K562 (cell line): ENCODE results near the gene DAPL1. TPM values are rescaled to one million over a fixed set of nuclear protein-coding genes. Genes with fewer than 3 reads are reported as not detected.
"Not testable (repeated sequence)": the region's sequence is repeated elsewhere in the genome, so short reads cannot be mapped to it uniquely, and the experiment has no call there.

Source experiments
- ATAC-seq: fragments of 200-7000 bp; cut with Tn5 transposase; 3 replicates; pipeline ENCODE4 v1.9.1; 2020; ENCODE audit warnings: moderate library complexity
- BruUV-seq: library from RNA; stranded (reverse); fragments of 400-500 nt; replicated peaks from 2 replicates; lab custom pipeline; 2021; lab: Mats Ljungman, UMichigan
- CTCF ChIA-PET: fragments of 300-600 bp; formaldehyde crosslinking; extraction: SDS; loops from one replicate; lab custom pipeline; 2021; ENCODE audit warnings: low intra/inter-chr PET ratio; lab: Yijun Ruan, JAX
- POLR2A ChIA-PET: fragments of 300-600, 350-650 bp; sonication (Branson Sonifier 250); formaldehyde crosslinking; extraction: SDS; loops from one replicate; lab custom pipeline; 2021; ENCODE audit warnings: antibody characterized with exemption, inconsistent platforms; lab: Yijun Ruan, JAX
- DNase-seq, 4 experiments: peaks; one replicate each; pipeline versions ENCODE4 v3.0.0 to v3.0.0-alpha.2; 2011 to 2018; ENCODE audit warnings: low spot score in 3 of 4, mixed read lengths in 3 of 4; ENCODE audit errors: extremely low read depth in 1 of 4
- FAIRE-seq: peaks from 2 replicates; lab custom pipeline; 2011; peaks lifted over from hg19 to GRCh38; lab: Jason Lieb, UNC
- H2AFZ ChIP-seq: 2 replicates; pipeline ENCODE4 v1.6.0; 2011; ENCODE audit warnings: low read depth, low read length, control low read depth, inconsistent platforms
- H3K27ac ChIP-seq: fragments of 200-600 bp; 3 replicates; pipeline ENCODE4 v1.8.0; 2011; ENCODE audit warnings: low read depth, mild to moderate bottlenecking, control low read depth, inconsistent platforms, low read length, moderate library complexity, mixed read lengths; ENCODE audit errors: extremely low read depth
- H3K27me3 ChIP-seq, 2 experiments: fragments of 300-600 bp in 1 of 2; 2 replicates in 1 of 2; 3 replicates in 1 of 2; pipeline versions ENCODE4 v1.6.0 to v1.8.0; 2011; ENCODE audit warnings: inconsistent platforms in 2 of 2, low read length in 2 of 2, mild to moderate bottlenecking in 1 of 2, mixed read lengths in 1 of 2, moderate library complexity in 1 of 2; ENCODE audit not compliant: control insufficient read depth in 2 of 2, insufficient read depth in 2 of 2
- H3K36me3 ChIP-seq: fragments of 300-600 bp; 3 replicates; pipeline ENCODE4 v1.8.0; 2011; ENCODE audit warnings: mild to moderate bottlenecking, low read length, inconsistent platforms; ENCODE audit not compliant: control insufficient read depth, insufficient read depth
- H3K4me1 ChIP-seq, 2 experiments: fragments of 200-600 bp in 1 of 2; replicated peaks in 1 of 2; 2 replicates in 1 of 2; 3 replicates in 1 of 2; pipeline versions ENCODE4 v1.5.1 to v1.8.0; 2011; ENCODE audit warnings: inconsistent platforms in 2 of 2, low read length in 2 of 2, mild to moderate bottlenecking in 1 of 2, mixed read lengths in 1 of 2, moderate library complexity in 1 of 2; ENCODE audit not compliant: control insufficient read depth in 2 of 2, insufficient read depth in 2 of 2
- H3K4me2 ChIP-seq: 2 replicates; pipeline ENCODE4 v1.6.1; 2011; ENCODE audit warnings: low read length, control low read depth, inconsistent platforms, mixed read lengths; ENCODE audit not compliant: insufficient read depth
- H3K4me3 ChIP-seq: fragments of 200-600 bp; sonication (generic), shearing (Covaris generic); 2 replicates; pipeline ENCODE4 v1.5.1; 2016; ENCODE audit warnings: control low read depth, inconsistent platforms
- H3K79me2 ChIP-seq: fragments of 200-600 bp; 3 replicates; pipeline ENCODE4 v1.8.0; 2011; ENCODE audit warnings: low read length, inconsistent platforms; ENCODE audit not compliant: control insufficient read depth, insufficient read depth
- H3K9ac ChIP-seq, 2 experiments: 2 replicates each; pipeline versions ENCODE4 v1.6.0 to v1.6.1; 2011; ENCODE audit warnings: low read depth in 2 of 2, low read length in 2 of 2, control low read depth in 1 of 2, inconsistent platforms in 1 of 2, mild to moderate bottlenecking in 1 of 2, mixed read lengths in 1 of 2; ENCODE audit not compliant: insufficient read depth in 1 of 2
- H3K9me1 ChIP-seq: one replicate; pipeline ENCODE4 v1.6.0; 2011; ENCODE audit warnings: inconsistent platforms, mild to moderate bottlenecking, low read length, moderate library complexity; ENCODE audit not compliant: control insufficient read depth, insufficient read depth
- H3K9me3 ChIP-seq: replicated peaks from 2 replicates; pipeline ENCODE4 v1.5.1; 2011; ENCODE audit warnings: low read depth, low read length, inconsistent platforms; ENCODE audit not compliant: control insufficient read depth, insufficient read depth
- H4K20me1 ChIP-seq: replicated peaks from 2 replicates; pipeline ENCODE4 v1.6.1; 2011; ENCODE audit warnings: low read length, inconsistent platforms, mixed read lengths; ENCODE audit not compliant: control insufficient read depth, insufficient read depth
- WGBS: fragments of 100-300 bp; shearing (Covaris generic); methylation state at CpG from one replicate; pipeline ENCODE4 v1.1.6; 2016; ENCODE audit warnings: low coverage, mixed read lengths; ENCODE audit not compliant: insufficient coverage; ENCODE audit errors: missing lambda C conversion rate; 5-methylcytosine and 5-hydroxymethylcytosine counted together
- in situ Hi-C: fragments of 300-500 bp; cut with MboI; formaldehyde crosslinking; loops from 4 replicates; pipeline ENCODE4 v1.15.0; 2018; ENCODE audit warnings: inconsistent platforms, mixed read lengths
- intact Hi-C: fragments of 100-400 bp; cut with micrococcal nuclease; formaldehyde crosslinking; loops from 2 replicates; pipeline ENCODE4 v1.14.2; 2022
- polyA plus RNA-seq, 8 experiments: library from polyadenylated mRNA; depleted of rRNA in 4 of 8; stranded (reverse) in 5 of 8; unstranded in 3 of 8; fragments of >200 nt; fragmentation: Nextera tagmentation in 2 of 8; fragmentation: Illumina TruSeq in 1 of 8; extraction: Ambion mirVana in 2 of 8; extraction: Trizol in 1 of 8; gene quantifications; 2 replicates each; pipeline versions ENCODE4 v1.2.1 to v1.2.3, GENCODE V29; 2011 to 2014; ENCODE audit warnings: inconsistent platforms in 1 of 8, missing spikeins in 1 of 8
- total RNA-seq, 7 experiments: library from RNA; depleted of rRNA in 6 of 7; stranded (reverse); fragments of >200 nt in 6 of 7; fragmentation: Illumina TruSeq in 2 of 7; extraction: Trizol in 2 of 7; gene quantifications; 2 replicates each; pipeline versions ENCODE4 v1.2.1 to v1.2.3, GENCODE V29; 2011 to 2021; ENCODE audit warnings: low replicate concordance in 1 of 7
- TF ChIP-seq, protein P1 (sequence below), 3 experiments: IDR thresholded peaks in 2 of 3; conservative IDR thresholded peaks in 1 of 3; 2 replicates each; pipeline ENCODE4 v1.5.1; 2011 to 2012; ENCODE audit warnings: low read length in 3 of 3, mild to moderate bottlenecking in 3 of 3, control low read depth in 2 of 3, improper control_type of control experiment in 1 of 3, inconsistent platforms in 1 of 3, low read depth in 1 of 3, mixed read lengths in 1 of 3, moderate library complexity in 1 of 3; ENCODE audit not compliant: insufficient read depth in 2 of 3

The DAPL1 gene
- total and polyA plus RNA-seq, 9 of the 15 experiments (the other 6 are each of a cell fraction or from before 2014, with no cell fraction given) = not detected

- H3K4me2 ChIP-seq, BruUV-seq, H3K79me2 ChIP-seq, H3K9me3 ChIP-seq, POLR2A ChIA-PET, ATAC-seq, FAIRE-seq, CTCF ChIA-PET, H3K4me1 ChIP-seq, H3K36me3 ChIP-seq, in situ Hi-C loops, H3K9ac ChIP-seq, DNase-seq, H3K4me3 ChIP-seq, intact Hi-C loops, H3K27ac ChIP-seq, H4K20me1 ChIP-seq, H3K9me1 ChIP-seq, H2AFZ ChIP-seq: not testable (repeated sequence)
- 9% methylated on average over 17 of the region's 22 CpGs for WGBS
- TF ChIP-seq, protein P1, sequence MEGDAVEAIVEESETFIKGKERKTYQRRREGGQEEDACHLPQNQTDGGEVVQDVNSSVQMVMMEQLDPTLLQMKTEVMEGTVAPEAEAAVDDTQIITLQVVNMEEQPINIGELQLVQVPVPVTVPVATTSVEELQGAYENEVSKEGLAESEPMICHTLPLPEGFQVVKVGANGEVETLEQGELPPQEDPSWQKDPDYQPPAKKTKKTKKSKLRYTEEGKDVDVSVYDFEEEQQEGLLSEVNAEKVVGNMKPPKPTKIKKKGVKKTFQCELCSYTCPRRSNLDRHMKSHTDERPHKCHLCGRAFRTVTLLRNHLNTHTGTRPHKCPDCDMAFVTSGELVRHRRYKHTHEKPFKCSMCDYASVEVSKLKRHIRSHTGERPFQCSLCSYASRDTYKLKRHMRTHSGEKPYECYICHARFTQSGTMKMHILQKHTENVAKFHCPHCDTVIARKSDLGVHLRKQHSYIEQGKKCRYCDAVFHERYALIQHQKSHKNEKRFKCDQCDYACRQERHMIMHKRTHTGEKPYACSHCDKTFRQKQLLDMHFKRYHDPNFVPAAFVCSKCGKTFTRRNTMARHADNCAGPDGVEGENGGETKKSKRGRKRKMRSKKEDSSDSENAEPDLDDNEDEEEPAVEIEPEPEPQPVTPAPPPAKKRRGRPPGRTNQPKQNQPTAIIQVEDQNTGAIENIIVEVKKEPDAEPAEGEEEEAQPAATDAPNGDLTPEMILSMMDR (IDR thresholded peaks at IDR 0.05 in 2 of 3, conservative IDR thresholded peaks at IDR 0.05 in 1 of 3; ENCODE audit: insufficient read depth in 2 of 3, low read depth in 1 of 3, low read length in 3 of 3) = 0 out of 6 replicates have a peak, but pooled peaks of 1 of the 3 experiments have one; percentile 3
- H3K27me3 ChIP-seq = peaks cover 2 to 21% of the 10 kb centered on the region in 2 experiments; a peak in 3 of 5 replicates
These were observed 53.2 kb downstream of the DAPL1 start for GRCh38 chr2:158848031-158848970.

DNA sequence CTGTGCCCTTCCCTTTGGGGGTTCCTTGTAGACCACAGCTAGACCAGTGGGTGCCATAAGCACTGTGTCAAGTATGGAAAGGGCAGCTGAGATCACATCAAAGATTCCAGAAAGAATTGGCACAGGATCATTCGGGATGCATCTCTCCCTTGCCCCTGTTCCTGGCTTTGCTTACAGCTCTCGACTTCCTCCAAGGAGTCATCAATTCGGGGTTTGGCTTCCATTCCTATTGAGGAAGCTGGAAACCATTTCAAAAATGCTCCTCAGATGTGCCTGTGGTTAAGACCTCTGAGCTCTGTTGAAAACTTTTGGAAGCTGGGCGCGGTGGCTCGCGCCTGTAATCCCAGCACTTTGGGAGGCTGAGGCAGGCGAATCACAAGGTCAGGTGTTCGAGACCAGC, 65.1 kb downstream of the DAPL1 start:
- H3K9me3 ChIP-seq, FAIRE-seq, H4K20me1 ChIP-seq, CTCF ChIA-PET, in situ Hi-C loops, DNase-seq, H2AFZ ChIP-seq, intact Hi-C loops, H3K4me3 ChIP-seq, H3K36me3 ChIP-seq, H3K9ac ChIP-seq, POLR2A ChIA-PET, H3K4me1 ChIP-seq, H3K9me1 ChIP-seq, H3K79me2 ChIP-seq, H3K4me2 ChIP-seq, H3K27ac ChIP-seq, BruUV-seq, ATAC-seq: not testable (repeated sequence)
- H3K27me3 ChIP-seq = peaks cover 9 to 25% of the 10 kb centered on the region in 2 experiments; a peak in 4 of 5 replicates
- 0% methylated on average over 3 of the region's 9 CpGs for WGBS

GRCh38 chr2:158861626-158862025, 66.5 kb downstream of the DAPL1 start:
- H3K9me1 ChIP-seq, H3K27ac ChIP-seq, DNase-seq, H4K20me1 ChIP-seq, FAIRE-seq, H3K4me1 ChIP-seq, H3K9me3 ChIP-seq, H3K36me3 ChIP-seq, H3K9ac ChIP-seq, intact Hi-C loops, CTCF ChIA-PET, ATAC-seq, in situ Hi-C loops, H3K4me3 ChIP-seq, H2AFZ ChIP-seq, BruUV-seq, POLR2A ChIA-PET, H3K79me2 ChIP-seq, H3K4me2 ChIP-seq: not testable (repeated sequence)
- peaks cover 5 to 24% of the 10 kb centered on the region in 2 experiments; a peak in 4 of 5 replicates for H3K27me3 ChIP-seq
- 6% methylated on average over 10 of the region's 10 CpGs for WGBS
